Upper lobe of right lung (tissue), 1 donor: Measurements from ENCODE around the gene PTPMT1. TPM values are rescaled to one million over a fixed set of nuclear protein-coding genes. Genes with fewer than 3 reads are reported as not detected.
"Not testable (repeated sequence)": the region's sequence is repeated elsewhere in the genome, so short reads cannot be mapped to it uniquely, and the experiment has no call there.

Experiments
- ATAC-seq: fragments of 200-7000 bp; cut with Tn5 transposase; one replicate; pipeline ENCODE4 v1.9.1; 2020; ENCODE audit warnings: mild to moderate bottlenecking, moderate library complexity
- DNase-seq: peaks from one replicate; pipeline ENCODE4 v3.0.0-alpha.2; 2020
- H3K27ac ChIP-seq: fragments of 200-600 bp; one replicate; pipeline ENCODE4 v1.8.0; 2022
- H3K27me3 ChIP-seq: fragments of 200-600 bp; one replicate; pipeline ENCODE4 v1.8.0; 2022; ENCODE audit warnings: mild to moderate bottlenecking
- H3K36me3 ChIP-seq: fragments of 200-600 bp; one replicate; pipeline ENCODE4 v1.8.0; 2022
- H3K4me1 ChIP-seq: fragments of 200-600 bp; one replicate; pipeline ENCODE4 v1.8.0; 2022
- H3K4me3 ChIP-seq: fragments of 200-600 bp; one replicate; pipeline ENCODE4 v1.8.0; 2022; ENCODE audit warnings: mild to moderate bottlenecking
- H3K9me3 ChIP-seq: fragments of 200-600 bp; one replicate; pipeline ENCODE4 v1.8.0; 2022
- CTCF ChIP-seq: fragments of 200-600 bp; IDR thresholded peaks from one replicate; pipeline ENCODE4 v1.8.0; 2022; ENCODE audit warnings: antibody characterized with exemption
- intact Hi-C: fragments of 100-400 bp; cut with DNase I; formaldehyde crosslinking; loops from one replicate; pipeline ENCODE4 v1.11.0; 2022
- total RNA-seq: library from RNA; stranded (reverse); fragmentation: NEBNext Ultra II Directional; extraction: Animal tissue kit (Norgen Biotek cat#: 25700); gene quantifications from one replicate; pipeline ENCODE4 v1.2.1, GENCODE V29; 2021
- donor health status: DM: no; HTN: yes; CAD: no; lungs with severe emphysema.

Gene PTPMT1
- total RNA-seq, 1 donor from 2014 or later = 75.6 TPM

DNA sequence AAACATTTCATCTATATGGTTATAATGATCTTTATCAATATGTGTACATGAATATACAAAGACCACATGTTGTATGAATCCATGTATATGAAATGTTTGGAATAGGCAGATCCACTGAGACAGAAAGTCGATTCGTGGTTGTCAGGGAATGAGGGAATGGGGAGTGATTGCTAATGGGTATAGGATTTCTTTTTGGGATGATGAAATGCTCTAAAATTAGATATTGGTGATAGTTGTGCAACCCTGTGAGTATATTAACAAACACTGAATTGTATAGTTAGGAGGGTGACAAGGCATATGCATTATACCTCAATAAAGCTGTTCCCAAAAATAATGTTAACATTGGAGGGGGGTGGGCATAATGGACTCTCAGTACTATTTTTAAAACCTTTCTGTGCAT, 5.0 kb upstream of the PTPMT1 start:
- no peaks in the 10 kb centered on the region for H3K36me3 ChIP-seq
- intact Hi-C loops = no loop called here

GRCh38 chr11:47562393-47562792, 3.0 kb upstream of the PTPMT1 start:
- not testable (repeated sequence) for H3K4me1 ChIP-seq, ATAC-seq

More for the DNA sequence above, 5.0 kb upstream of the PTPMT1 start:
- Histone ChIP-seq H3K4me3 (no peak overlapping the region), H3K9me3 (no peaks in the 10 kb centered on the region), H3K27me3 (no peaks in the 10 kb centered on the region), H3K4me1 (no peaks in the 10 kb centered on the region), H3K27ac (no peak overlapping the region)
- ATAC-seq (no peak), DNase-seq (no peak)
- TF ChIP-seq CTCF = no peak

DNA sequence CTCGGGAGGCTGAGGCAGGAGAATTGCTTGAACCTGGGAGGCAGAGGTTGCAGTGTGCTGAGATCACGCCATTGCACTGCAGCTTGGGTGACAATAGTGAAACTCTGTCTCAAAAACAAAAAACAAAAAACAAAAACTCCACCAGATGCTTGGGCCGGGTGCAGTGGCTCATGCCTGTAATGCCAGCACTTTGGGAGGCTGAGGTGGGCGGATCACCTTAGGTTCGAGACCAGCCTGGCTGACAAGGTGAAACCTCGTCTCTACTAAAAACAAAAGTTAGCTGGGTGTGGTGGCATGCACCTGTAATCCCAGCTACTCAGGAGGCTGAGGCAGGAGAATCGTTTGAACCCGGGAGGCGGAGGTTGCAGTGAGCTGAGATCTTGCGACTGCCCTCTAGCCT, 1.0 kb upstream of the PTPMT1 start:
- ATAC-seq, DNase-seq, H3K9me3 ChIP-seq, intact Hi-C loops, H3K36me3 ChIP-seq, H3K27me3 ChIP-seq, H3K4me1 ChIP-seq, H3K27ac ChIP-seq: not testable (repeated sequence)
- H3K4me3 ChIP-seq = peak overlapping the region; percentile 86

More at GRCh38 chr11:47562393-47562792, 3.0 kb upstream of the PTPMT1 start:
- H3K27ac ChIP-seq, DNase-seq, intact Hi-C loops, H3K36me3 ChIP-seq, H3K4me3 ChIP-seq, H3K27me3 ChIP-seq, H3K9me3 ChIP-seq: not testable (repeated sequence)

DNA sequence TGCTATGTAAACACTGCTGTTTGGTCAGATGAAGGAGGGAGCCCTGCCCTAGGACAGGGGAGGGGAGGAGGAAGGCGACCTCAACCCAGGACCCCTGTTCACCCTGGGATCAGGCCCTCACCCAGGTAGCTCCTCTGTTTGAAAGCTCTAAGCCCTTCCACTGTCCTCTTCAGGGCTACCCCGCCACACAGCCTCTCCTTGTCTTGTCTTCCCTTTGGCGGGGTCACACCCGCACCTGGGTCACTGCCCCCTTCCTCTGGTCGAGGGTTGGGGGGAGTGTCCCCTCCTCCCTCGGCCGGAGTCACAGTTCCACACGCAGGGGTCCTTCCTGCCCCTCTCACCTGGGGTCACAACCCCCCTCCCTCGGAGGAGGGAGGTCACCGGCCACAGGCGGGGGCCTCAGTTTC, 463 bp upstream of the PTPMT1 start:
- ATAC-seq (peak; percentile 14), DNase-seq (no peak)
- Histone ChIP-seq H3K27ac (peak overlapping the region; percentile 87), H3K27me3 (no peaks in the 10 kb centered on the region), H3K4me1 (no peaks in the 10 kb centered on the region), H3K9me3 (no peaks in the 10 kb centered on the region), H3K36me3 (peaks cover 6% of the 10 kb centered on the region), H3K4me3 (peak overlapping the region; percentile 86)
- intact Hi-C loops = no loop called here
- TF ChIP-seq CTCF = no peak

GRCh38 chr11:47566149-47566698, 825 bp downstream of the PTPMT1 start:
- Histone ChIP-seq H3K9me3 (no peaks in the 10 kb centered on the region), H3K4me3 (peak overlapping the region; percentile 86), H3K27ac (peak overlapping the region; percentile 87), H3K4me1 (no peaks in the 10 kb centered on the region), H3K36me3 (peaks cover 11% of the 10 kb centered on the region), H3K27me3 (no peaks in the 10 kb centered on the region)
- TF ChIP-seq CTCF = no peak
- intact Hi-C loops = no loop called here
- peak; percentile 25 for ATAC-seq
- no peak for DNase-seq

GRCh38 chr11:47569646-47570045, 4.2 kb downstream of the PTPMT1 start:
- Histone ChIP-seq H3K27me3 (no peaks in the 10 kb centered on the region), H3K27ac (no peak overlapping the region), H3K9me3 (no peaks in the 10 kb centered on the region), H3K4me3 (no peak overlapping the region), H3K36me3 (peaks cover 45% of the 10 kb centered on the region), H3K4me1 (peaks cover 5% of the 10 kb centered on the region)
- ATAC-seq (no peak), DNase-seq (no peak)
- intact Hi-C loops = no loop called here
- TF ChIP-seq CTCF = no peak
